NCI-H748 (cell line): ENCODE results near the gene CCDC142.

Experiments
- DNase-seq: peaks from one replicate; lab custom pipeline; 2025; ENCODE audit not compliant: unreplicated experiment; lab: John Stamatoyannopoulos, UW

CCDC142 gene, protein sequence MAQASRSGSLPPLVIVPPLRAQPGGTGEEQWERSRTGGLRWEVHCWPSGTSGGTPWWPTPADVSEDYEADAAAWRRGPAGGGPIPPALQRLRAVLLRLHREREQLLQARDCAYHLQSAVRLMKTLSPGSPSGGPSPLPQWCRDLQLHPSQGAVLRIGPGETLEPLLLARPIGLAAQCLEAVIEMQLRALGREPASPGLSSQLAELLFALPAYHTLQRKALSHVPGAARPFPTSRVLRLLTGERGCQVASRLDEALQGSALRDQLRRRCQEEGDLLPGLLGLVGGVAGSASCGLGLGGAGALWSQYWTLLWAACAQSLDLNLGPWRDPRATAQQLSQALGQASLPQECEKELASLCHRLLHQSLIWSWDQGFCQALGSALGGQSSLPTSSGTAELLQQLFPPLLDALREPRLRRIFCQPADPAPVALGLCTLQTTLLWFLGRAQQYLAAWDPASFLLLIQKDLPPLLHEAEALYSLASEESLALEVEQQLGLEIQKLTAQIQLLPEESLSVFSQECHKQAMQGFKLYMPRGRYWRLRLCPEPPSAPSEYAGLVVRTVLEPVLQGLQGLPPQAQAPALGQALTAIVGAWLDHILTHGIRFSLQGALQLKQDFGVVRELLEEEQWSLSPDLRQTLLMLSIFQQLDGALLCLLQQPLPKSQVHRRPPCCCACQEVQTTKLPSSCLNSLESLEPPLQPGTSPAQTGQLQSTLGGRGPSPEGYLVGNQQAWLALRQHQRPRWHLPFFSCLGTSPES

DNA sequence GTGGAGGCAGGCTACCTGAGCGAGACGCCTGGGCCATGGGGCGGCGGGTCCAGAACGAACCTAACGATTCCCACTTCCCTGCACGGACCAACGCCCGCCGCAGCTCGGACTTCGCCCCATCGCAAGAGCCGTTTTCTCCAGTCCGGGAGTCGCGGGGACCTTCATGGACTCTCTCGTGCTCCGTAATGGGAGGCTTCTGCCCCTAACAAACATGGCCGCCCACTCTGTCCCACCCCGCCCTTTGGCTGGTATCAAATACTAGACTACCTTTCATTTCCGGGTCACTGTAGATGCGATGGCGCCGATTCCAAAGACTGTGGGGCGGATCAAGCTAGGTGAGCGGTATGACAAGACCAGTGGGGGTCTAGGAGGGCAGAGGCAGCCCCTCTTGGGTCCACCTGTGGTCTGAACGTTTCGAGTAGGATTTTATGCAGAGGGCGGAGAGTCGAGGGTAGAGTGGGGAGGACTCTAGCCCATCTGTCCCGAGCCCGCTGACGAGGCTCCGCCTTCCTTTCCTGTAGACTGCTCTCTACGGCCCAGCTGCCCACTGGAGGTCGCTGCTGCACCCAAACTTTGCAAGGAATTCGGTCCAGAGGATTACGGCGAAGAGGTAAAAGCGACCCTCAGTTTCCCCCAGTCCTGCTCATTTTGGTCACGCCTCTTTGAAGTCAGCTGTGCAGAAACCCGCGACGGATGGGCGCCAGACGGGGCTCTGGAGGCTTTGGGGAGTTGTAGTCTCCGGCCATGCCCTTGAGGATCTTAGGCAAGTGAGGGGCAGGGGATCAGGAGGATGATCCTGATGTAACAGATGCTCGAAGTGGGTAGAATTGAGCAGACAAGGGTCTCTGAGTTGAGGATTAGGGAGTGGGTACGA, at the start of gene CCDC142, which contains the start of gene TTC31:
TSS of gene CCDC142 (minus strand) at position 198 of the 874 bp plus-strand sequence. CDS start at position 37, 161 bp downstream.
TSS of gene TTC31 (plus strand) at position 281 of the 874 bp plus-strand sequence. CDS start at position 296, 15 bp downstream.
- peak; percentile 94 for DNase-seq

DNA sequence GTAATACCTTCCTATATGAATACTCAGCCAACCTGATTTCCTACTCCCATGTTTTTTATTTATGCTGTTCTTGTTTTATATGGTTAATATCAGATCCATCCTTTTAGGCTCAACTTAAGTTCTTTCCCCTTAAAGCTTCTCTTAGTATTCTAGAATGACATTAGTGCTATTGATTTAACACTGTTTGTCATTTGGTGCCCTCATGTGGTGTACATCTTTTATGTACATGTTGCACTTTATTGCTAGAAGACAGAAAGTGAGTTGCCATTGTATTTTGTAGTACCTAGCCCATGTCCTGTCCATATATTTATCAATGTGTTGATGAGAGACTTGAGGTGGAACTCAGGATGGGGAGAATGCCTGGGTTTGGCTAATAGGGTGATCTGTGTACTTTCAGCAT, 49.4 kb upstream of the CCDC142 start:
- DNase-seq, result peak; percentile 25

DNA sequence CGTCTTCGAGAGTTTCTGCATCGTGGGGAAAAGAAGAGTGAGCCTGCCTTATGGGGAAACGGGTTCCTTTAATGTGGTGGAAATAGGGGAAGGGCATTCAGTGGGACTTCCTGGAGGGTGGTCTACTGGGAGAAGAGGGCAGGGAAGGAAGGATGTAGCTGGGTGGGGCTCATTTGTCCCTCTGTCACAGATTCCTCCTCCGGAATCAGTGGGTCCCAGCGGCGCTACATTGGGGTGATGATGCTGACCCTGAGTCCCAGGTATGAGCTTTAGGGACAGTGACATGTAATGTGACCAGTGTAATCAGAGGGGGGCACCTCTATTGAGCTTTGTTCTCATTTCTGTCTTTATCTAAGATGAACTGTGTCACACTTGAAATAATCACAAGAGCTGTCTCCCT, 48.9 kb upstream of the CCDC142 start:
- DNase-seq, result no peak

DNA sequence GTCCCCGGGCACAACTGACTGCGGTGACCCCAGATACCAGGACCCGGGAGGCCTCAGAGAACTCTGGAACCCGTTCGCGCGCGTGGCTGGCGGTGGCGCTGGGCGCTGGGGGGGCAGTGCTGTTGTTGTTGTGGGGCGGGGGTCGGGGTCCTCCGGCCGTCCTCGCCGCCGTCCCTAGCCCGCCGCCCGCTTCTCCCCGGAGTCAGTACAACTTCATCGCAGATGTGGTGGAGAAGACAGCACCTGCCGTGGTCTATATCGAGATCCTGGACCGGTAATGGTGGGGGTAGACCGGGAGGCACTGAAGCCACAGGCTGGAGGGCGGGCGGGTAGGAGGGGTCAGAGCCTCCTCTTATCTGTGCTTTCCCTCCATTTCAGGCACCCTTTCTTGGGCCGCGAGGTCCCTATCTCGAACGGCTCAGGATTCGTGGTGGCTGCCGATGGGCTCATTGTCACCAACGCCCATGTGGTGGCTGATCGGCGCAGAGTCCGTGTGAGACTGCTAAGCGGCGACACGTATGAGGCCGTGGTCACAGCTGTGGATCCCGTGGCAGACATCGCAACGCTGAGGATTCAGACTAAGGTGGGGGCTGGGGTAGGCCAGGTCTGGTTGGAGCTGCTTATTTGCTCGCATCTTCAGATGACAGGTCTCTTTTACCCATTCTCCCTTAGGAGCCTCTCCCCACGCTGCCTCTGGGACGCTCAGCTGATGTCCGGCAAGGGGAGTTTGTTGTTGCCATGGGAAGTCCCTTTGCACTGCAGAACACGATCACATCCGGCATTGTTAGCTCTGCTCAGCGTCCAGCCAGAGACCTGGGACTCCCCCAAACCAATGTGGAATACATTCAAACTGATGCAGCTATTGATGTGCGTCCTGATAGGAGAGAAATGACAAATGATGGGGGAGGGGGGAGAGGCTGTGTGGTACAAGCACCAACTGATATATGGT, 47.7 kb upstream of the CCDC142 start:
- peak; percentile 50 for DNase-seq

DNA sequence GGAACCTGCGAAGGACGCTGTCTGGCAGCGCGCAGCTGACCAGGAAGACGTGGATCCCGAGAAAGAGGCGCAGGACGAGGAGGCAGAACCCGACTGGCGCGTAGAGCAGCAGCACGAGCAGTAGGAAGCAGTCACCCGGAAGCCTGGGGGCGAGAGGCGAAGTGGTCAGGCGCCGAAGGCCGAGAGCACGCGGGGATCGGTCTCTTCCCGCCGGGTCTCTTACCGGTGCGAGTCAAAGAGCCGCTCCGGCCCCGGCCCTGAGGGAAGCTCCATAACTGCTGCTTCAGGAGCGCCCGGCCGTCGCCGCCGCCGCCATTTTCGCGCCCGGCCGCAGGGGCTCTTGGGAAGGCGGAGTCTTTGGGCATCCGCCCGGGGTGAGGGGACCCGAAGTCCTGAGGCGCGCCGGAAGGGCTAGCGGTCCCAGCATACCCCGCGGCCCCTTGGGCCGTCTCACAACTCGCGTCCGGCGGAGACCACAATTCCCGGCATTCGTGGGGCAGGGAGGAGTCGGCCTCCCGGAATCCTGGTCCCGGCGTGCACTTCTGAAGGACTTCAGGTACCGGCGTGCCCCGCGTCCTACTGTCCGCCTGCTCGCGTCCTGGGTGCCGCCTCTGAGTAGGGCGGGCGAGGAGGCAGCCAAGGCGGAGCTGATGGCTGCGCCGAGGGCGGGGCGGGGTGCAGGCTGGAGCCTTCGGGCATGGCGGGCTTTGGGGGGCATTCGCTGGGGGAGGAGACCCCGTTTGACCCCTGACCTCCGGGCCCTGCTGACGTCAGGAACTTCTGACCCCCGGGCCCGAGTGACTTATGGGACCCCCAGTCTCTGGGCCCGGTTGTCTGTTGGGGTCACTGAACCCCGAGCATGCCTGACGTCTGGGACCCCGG, 46.8 kb upstream of the CCDC142 start, which contains the start of the genes AUP1 and HTRA2:
TSS of gene AUP1 (minus strand) at position 350 of the 882 bp plus-strand sequence. CDS start at position 273, 77 bp downstream.
TSS of gene HTRA2 (plus strand) at position 577 of the 882 bp plus-strand sequence. CDS start at position 651, 74 bp downstream.
- DNase-seq, result peak; percentile 98

DNA sequence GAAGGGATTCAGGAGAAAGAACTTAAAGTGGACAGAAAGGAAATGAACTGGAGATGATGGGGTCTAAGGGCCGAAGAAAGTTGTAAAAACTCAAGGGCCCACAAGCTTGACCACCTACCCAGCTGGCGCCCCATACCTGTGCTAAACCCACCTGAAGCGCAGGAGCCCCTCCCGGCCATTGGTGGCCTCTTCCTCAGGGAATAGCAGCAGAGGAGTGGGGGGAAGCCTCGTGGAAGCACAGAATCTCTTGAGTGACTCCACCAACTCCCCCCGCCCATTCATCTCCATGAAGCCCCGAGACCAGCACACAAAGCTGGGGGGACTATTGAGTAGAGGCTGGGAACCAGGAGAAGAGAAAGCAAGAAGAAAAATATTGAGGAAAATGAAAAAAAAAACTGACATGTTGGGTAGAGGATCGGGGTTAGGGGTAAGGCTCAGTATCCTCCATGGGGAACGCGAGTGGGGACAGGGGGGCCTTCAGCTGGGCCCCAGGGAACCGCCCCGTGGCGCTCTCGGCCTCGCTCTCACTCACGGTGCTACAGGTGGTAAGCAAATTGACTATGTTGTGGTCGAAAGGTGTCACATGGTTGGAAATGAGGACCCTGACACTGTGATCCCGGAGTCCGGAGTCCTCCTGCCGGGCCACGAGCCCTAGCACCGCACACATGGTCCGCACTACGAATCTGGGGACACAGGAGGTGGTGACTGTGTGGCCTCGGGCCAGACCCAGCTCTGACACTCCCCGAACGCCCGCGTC, 46.0 kb upstream of the CCDC142 start:
- peak; percentile 46 for DNase-seq

DNA sequence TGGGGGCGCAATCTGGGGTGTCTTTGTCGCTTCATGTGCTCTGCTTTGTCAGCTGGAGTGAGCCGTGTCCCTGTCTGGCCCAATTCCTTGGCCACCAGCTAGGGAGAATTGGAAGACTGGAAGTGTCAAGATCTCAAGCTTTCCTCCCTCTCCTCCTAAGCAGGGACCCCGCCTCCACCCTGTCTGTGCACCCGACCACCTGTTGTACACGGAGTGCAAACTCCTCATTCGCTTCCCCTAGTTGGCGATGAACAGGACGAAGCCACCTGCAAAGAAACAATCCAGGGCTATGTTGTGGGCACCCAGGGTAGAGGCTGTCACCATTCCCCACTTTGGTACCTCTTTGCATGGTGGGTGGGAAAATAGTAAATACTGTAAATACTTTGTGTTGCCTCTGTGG, 44.9 kb upstream of the CCDC142 start:
- no peak for DNase-seq

DNA sequence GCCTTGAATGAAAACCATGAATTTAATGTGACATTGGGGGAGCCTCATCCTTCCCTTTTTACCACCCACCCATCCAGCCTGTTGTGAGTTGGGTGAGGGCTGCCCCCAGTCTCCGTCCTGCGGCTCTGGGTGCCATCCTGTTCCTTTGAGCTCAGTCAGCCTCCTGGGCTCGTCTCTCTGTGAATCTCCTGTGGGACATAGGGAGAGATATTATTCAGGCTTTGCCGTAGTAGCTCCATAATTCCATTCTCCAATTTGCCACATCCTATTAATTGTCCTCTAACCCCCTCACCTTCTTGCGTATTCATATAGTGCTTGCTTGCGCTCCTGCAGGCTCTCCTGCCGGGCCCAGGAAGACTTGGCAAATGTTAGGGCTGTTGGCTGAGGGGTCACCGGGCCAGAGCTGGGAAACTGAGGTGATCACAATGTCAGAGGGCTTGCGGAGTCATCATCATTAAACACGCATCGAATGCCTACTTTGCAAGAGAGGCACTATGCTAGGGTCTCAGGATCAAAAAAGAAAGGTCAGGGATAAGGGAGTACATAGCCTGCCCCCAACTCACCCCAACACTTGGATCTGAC, 43.9 kb upstream of the CCDC142 start:
- DNase-seq, result no peak

DNA sequence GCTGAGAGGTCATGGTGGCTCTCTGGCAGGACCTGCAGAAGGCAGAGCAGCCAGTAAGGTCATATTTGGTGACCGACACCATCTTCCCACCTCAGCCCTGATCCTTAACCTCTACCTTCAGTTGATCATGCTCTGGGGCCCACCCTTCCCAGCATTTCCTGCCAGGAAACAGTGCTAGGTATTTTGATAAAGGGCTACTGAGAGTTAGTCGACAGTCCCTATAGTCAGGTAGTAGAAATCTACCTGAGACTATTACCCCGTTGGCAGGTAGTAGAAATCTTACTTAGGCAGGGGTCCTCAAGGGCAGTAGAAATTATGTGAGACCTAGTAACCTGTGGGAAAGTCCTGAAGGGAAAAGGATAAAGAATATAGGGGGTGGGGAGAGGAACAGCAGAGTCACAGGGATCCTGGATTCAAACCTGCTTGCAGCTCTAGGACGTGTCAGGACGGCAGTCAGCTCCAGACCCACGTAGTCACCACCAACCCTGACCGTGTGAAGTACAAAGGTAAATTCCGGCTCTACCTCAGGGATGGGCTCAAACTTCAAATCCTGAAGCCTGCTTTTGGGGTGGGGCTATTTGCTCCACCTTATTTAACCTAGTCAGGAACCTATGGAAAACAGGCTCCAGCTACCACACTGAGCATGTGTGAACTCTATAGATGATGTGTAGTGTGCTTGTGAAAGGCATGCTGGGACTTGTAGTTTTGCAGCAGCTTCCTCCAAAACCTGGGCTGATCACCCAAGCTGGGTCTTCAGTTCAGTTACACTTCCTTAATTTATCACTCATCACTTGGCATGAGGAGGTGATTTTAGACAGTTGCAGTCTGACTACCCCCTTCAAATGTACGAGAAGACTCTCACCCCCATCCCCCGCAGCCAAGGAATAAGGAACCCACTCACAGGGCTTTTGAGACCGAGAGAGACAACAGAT, 43.2 kb upstream of the CCDC142 start, which contains the start of gene DQX1:
TSS of gene DQX1 (minus strand) at position 515 of the 932 bp plus-strand sequence. CDS start at position 13, 502 bp downstream.
- DNase-seq, result peak; percentile 24

DNA sequence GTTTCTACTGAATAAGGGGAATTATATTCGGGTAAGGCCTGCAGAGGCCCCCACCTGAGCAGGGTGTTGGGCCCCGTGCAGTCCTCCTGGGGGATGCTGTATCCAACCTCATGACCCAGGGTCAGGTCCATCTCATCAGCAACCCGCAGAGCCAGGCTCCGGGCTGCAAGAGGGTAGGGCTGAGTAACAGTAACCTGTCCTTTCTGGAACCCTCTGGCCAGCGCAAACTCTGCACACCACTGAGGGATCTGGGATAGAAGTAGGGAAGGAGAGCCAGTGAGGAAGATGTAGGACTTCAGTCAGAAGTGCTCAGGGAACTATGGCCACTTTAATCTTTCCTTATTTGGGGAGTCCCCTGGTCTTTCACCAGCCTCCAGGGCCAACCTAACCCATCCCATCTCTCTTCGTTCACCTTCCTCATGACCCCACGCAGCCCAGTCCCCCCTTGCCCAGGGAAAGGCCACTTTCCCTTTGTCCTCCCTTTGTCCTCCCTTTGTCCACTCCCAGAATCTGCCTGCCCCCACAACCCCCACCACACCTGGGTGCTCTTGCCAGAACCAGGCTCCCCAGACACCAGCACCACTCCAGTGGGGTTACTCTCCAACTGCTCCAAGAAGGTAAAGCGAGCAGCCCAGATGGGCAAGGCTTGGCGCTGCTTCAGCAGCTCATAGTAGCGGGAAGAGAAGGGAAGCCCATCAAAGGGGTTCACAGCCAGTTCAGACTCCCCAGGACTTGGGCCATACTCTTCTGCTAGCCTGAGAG, 42.3 kb upstream of the CCDC142 start:
- DNase-seq, result no peak

DNA sequence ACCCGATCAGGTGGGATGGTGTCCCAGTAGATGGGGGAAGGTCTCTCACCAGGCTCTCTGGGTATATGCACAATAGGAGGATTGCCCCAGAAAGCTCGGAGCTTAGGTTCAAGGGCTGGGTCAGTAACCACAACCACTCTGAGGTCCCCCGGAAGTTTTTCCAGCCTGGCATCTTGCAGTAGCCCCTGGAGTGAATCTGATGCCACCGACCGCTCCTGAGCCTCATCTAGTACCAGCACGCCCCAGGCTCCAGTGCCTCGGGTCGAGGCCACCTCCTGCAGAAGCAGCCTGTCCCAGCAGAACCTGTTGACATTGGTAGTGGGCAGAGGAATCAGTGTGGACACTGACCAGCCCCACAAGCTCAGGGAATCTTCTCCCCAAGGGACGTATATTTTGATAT, 41.2 kb upstream of the CCDC142 start:
- DNase-seq, result no peak

DNA sequence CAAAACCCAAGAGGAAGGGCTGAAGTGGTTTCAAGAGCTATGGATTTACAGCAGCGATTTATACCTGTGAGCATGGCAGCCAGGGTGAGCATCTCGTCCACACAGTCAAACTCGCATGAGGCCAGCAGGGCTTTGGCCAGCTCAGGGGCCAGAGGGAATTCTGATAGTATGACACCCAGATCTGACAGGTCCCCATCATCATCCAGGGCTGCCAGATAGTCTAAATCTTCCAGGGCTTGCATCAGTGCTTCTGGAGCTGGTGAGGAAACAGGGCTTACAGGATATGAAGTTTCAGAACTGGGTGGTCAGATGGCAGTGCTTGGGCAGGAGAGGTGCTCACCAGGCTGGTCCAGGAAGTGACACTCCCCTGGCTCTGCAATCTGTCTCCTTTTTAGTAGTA, 39.7 kb upstream of the CCDC142 start:
- DNase-seq, result no peak

DNA sequence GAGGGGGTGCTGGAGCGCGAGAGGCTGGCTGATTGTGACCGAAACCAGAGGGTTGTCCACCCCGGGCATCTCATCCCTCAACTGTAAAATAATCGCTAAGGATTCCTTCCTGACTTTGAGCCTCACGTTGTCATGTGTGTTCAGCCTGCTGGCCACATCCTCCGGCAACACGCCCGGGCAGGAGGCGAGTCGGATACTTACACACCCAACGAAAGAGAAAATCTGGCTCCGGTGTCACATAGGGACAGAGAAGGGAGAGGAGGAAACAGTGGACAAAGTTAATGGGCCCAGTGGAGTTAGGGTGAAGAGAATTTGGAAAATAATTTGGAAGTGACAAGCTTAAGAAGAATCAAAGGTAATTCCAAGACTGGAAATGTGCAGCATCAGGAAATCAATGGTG, 33.9 kb upstream of the CCDC142 start:
- no peak for DNase-seq

DNA sequence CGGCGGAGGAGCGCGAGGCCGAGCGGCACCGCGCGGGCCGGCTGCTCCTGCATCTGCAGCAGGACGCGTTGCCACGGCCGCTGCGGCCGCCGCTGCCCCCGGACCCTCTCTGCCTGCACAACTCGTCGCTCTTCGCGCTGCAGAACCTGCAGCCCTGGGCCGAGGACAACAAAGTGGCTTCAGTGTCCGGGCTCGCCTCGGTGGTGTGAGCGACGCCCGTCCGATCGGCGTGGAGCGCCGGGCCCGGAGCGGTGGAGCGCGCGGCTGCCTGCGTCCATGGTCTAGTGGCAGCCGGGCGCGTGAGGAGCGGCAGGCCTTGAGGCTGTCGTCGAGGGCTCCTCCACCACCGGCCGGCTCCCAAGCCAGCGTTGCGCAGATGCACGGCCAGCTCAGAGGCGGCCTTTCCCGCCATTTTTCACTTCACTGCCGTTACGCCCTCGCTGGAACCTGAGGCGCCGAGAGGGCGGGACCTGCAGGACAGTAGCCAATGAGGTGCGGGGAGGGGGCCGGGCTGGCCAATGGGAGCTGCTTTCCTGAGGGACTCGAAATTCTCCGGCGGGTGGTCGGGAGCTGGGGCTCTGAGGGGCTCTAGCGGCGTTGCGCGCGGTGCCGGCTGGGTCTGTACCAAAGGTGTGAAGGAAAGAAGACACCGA, 33.3 kb upstream of the CCDC142 start:
- no peak for DNase-seq

DNA sequence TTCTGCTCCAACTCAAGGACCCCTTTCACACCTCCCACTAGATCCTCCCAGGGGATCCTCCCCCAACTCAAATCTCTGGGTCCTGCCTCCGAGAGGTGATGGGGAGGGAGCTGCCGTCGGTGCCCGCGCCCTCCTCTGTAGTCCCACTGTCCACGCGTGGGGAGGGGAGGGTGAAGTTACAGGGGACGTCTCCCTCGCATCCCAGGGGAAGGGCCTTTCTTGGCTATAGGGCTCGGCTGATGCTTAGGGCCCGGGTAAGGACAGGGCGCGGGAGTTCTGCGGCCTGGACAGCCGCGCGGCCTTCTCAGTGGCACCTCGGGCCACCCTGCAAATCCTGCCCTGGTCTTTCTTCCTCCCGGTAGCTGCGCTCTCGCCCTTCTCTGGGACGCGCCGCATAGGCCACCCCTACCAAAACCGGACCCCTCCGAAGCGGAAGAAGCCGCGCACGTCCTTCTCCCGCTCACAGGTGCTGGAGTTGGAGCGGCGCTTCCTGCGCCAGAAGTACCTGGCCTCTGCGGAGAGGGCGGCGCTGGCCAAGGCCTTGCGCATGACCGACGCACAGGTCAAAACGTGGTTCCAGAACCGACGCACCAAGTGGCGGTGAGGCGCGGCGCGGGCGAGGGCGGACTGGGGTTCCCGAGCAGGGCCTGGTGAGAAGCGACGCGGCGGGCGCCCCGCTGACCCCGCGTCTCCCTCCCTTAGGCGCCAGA, 32.6 kb upstream of the CCDC142 start:
- no peak for DNase-seq
